Measurements from ENCODE around the gene BMP3.
A peak's percentile ranks its signal among the peaks of the same experiment; 100 is the strongest.

BMP3 gene

DNA sequence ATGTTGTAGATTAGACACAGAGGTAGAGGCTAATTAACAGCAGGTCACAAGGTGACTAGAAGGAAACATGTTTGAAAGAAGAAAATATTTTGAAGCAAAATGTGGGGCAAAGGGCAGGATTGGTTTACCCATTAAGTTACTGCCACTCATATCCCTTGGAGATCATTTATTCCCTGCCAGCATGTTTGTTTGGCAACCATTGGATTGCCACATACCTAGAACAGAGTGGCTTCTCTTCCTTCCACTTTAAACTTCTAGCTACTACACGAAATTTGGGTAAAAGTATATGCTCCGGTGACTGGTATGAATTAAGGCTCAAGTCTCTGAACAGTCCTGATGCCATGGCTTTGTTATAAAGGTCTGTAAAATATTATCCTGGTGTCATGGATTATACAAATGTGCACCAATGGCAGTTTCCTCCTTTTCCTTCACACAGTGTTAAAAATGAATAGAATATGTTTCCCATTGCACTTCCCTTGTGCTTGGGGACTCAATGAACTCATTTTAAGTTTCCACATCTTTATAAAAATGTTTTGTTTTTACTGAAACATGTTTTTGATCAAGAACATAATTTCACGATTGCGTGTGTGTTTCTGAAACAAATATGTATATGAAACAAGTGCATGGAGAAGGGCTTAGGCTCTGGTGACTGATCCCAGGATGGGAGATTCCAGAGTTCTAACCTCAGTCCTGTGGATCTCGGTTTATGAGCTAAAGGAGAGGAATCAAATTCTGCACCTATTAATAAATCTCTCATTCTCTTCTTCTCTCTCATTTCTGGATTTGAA is 12.3 kb downstream of the BMP3 start:
- DNase-seq = no peak

DNA sequence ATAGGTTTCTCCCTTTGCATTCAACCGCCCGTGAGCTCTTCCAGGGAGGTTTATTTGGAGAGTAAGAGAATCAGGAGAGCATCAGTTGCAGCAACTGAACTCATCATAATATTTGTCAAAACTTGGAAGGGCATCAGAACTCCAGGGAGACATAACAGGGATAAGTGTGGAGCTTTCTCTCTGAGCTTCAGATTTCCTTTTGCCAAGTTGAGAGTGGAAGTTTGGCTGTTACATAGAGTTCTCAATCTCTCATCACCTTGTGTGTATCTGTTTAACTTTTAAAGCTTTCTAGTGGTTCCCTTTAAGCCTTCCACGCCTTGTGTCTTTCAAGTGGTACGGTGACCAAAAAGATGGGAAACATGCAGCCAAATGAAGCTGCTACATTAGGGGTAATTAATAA is 18.8 kb downstream of the BMP3 start:
- no peak for DNase-seq

DNA sequence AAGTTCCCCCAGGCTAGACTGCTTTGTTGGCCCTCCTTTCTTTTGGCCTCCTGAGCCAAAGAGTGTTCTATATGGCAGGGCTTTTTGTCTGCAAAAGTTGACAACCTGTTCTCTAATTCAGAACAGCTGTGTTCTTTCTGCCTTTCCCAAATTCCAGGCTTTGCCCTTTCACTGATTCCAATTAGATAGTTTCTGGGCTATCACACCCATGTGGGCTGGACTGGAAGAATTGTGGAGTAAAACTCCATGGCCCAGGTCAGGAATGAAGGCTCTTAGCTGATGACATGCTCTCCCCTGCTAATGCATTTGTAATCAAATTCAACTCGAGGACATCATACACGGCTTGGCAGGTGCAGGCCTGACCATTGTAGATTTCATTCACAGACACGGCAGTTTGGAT is 19.4 kb downstream of the BMP3 start:
- no peak for DNase-seq

GRCh38 chr4:81052119-81053068 is 21.9 kb downstream of the BMP3 start:
- no peak for DNase-seq

GRCh38 chr4:81058621-81059020 is 28.1 kb downstream of the BMP3 start:
- no peak for DNase-seq

DNA sequence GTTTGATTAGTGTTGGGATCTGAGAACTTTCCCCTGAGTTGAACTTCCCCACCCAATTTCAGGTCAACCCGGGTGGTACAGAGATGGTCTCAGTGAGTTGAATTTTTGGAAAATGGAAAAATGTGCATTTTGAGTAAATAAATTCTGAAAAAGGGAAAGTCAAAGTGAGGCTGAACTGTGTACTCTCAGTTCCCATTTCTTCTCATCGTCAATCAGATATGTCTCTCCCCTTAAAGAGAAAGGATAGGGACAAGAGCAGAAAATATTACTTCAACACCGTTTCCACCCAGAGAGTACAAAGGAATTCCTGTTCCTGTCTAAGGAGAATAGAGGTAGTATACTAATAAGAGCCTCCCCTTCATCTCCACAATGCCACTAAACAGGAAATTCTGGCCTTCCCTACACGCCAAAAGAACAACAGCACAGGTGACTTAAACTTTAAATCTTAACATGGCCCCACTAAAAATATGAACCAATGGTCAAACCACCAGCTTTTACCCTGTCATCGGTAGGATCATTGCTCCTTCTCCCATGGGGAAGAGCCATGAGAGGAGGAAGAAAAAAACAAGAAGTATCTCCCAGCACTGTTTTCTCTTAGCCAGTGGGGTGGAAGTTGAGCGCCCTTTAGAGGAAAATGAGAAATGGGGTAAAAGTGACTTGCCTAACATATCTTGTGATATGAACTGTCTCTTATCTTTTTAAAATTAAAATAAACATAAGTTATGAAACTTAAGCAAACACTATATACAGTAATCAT is 30.3 kb downstream of the BMP3 start:
- DNase-seq = no peak

GRCh38 chr4:81061344-81061730 is 30.8 kb downstream of the BMP3 start:
- DNase-seq = no peak

GRCh38 chr4:81062001-81062400 is 31.5 kb downstream of the BMP3 start:
- no peak for DNase-seq

GRCh38 chr4:81065446-81065845 is 34.9 kb downstream of the BMP3 start:
- DNase-seq = no peak

DNA sequence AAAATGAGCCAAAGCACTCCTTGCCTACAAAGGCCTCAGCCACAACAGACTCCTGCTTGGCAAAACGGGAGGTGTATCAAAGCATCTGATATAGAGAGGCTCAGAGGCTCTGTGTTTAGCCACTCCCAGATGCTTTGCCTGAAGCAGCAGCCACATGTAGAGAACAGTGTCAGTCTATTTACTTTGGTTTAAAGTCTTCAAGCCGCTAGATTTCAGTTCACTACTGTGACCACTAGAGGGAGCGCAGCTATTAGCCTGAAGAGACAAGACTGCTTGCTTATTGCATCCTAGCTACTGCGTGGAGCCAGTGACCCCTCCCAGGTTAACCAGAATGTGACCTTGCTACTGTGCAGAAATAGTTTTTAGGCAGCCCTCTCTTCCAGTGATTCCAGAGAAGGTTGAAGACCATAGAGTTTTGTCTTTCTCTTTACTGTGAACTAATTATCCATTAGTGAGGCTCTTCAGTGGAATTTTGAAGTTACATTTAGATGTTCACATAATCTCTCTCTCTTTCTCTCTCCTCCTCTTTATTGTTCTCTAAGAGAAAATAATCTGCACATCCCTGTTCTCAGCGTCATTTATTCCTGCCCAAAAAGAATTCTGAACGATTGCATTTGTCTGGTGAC is 39.3 kb downstream of the BMP3 start:
- peak; percentile 4 for DNase-seq

DNA sequence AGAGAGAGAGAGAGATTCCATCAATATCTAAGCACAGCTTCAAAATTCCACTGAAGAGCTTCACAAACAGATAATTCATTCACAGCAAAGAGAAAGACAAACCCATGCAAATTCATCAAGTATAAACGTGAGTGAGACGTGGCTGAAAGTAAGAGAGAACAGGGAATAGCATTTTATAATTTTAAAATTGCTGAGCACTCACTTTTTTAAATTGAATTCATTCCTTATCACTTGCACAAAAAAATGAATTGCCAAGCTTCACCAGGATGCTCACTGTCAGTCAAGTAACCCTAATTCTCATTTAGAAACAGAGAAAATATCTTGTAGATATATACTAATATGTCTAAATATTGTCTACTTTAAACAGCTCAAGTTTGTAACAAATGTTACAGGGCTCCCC is 40.5 kb downstream of the BMP3 start:
- DNase-seq = no peak

- DNase-seq = no peak
Measured at GRCh38 chr4:81081156-81081555, 50.6 kb downstream of the BMP3 start.

- no peak for DNase-seq
Measured at GRCh38 chr4:81084029-81084428, 53.5 kb downstream of the BMP3 start.

DNA sequence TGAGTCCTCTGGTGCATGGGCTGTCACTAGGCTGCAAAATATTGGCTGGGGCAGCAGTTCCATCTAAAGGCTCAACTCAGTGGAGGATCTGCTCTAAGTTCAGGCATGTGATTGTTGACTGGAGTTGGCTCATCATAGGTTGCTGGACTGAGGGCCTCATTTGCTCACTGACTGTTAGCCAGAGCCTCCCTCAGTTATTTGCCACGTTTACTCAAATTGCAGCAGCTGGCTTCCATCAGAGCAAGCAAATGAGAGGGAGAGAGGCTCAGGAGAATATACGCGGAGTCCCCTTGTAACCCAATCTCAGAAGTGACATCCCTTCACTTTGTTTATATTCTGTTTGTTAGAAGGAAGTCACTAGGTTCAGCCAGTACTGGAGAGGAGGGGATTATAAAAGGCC is 54.1 kb downstream of the BMP3 start:
- no peak for DNase-seq

GRCh38 chr4:81085291-81085690 is 54.8 kb downstream of the BMP3 start:
- DNase-seq = no peak

GRCh38 chr4:81085979-81086378 is 55.5 kb downstream of the BMP3 start:
- DNase-seq = no peak

DNA sequence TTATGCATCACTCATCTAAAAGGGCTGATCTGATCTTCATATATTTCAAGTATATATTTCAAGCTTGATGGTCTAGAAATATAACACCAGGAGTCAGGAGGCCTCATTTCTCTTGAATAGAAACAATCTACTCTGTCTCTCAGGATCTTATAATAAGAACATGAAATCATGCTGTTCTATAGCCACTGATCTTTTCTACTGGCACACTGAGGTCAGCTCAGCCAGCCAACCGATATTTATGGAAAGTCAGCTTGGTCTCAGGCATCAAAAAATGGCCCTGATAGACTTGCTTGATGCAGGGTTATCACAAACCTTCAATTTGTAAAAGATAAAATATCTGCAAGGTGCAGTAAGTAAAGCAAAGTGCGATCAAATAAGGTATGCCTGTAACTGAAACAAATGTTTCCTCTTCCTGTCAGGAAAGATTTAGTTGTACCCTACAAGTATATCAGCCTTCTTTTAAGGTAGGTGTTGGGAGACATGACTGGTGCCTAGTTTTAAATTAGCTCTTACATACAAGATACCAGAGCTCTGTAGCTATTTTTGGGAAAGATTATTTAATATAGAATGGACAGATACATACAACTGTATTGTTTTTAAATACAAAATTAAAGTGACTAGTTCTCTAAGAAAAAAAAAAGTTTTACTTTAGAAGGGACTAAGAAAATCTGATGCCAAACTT is 63.4 kb downstream of the BMP3 start:
- no peak for DNase-seq

DNA sequence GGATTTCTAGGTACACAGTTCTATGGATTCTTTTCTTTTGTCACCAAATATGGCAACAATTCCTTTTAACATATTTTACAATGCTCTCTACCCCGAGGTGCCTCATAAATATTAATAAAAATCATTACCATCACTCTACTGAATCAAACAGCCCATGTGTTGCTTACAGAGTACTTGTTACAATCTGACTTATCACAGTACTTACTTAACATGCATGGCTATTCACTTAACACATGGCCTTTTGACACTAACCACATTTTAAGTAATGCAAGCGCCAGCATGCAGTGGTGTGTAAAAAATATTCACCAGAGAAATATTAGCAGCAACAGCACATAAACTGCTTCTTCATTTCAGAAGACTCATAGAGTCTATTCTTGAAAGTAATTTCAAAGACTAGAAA is 64.9 kb downstream of the BMP3 start:
- no peak for DNase-seq

DNA sequence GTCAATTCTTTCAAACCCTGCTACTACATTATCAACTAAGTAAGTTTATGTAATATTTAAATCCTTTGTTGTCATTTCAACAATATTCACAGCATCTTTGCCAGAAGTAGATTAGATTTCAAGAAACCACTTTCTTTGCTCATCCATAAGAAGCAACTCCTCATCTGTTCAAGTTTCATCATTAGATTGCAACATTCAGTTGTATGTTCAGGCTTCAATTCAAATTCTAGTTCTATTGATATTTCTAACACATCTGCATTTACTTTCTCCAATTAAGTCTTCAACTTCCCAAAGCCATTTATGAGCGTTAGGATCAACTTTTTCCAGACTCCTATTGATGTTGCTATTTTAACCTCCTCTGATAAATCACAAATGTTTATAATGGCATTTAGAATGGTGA is 66.1 kb downstream of the BMP3 start:
- no peak for DNase-seq

GRCh38 chr4:81102107-81102506 is 71.6 kb downstream of the BMP3 start:
- no peak for DNase-seq

DNA sequence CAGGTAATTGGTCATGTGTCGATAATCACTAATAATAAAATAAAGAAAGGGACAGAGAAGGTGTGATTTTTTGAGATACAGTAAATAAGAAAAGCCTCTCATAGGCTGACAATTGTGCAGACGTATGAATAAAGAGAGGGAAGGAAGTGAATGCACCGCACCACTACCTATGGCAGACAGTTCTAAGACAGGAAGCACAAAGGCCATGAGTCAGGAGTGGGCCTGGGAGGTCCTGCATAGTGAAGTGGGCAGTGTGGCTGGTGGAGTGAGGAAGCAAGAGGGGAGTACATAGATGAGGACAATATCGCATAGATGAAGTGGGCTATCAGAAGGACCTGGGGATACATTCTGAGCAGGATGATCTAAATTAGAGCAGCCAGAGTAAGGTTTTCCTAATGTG is 75.6 kb downstream of the BMP3 start:
- no peak for DNase-seq

Data from NK-92 treated with Interleukin-12 subunit alpha and Interleukin-12 subunit beta, amount 100 ng/mL, for 24 hours (cell line).